HCT116 (cell line): Measurements from ENCODE around the gene GNA12. TPM values are rescaled to one million over a fixed set of nuclear protein-coding genes. Genes with fewer than 3 reads are reported as not detected.

ENCODE experiments used
- ATAC-seq: fragments of 200-7000 bp; cut with Tn5 transposase; 2 replicates; pipeline ENCODE4 v1.9.1; 2020; ENCODE audit warnings: mild to moderate bottlenecking, moderate library complexity
- BruUV-seq: library from RNA; stranded (reverse); fragments of 400-500 nt; replicated peaks from 2 replicates; lab custom pipeline; 2021; lab: Mats Ljungman, UMichigan
- CTCF ChIA-PET: fragments of 300-600 bp; sonication (Branson Sonifier 250); formaldehyde crosslinking; loops from one replicate; lab custom pipeline; 2021; ENCODE audit warnings: antibody characterized with exemption; lab: Charles Lee
- POLR2A ChIA-PET: fragments of 300-600, 350-600 bp; sonication (Branson Sonifier 250); formaldehyde crosslinking; loops from one replicate; lab custom pipeline; 2021; ENCODE audit warnings: antibody characterized with exemption; lab: Charles Lee
- RAD21 ChIA-PET, 2 experiments: fragments of 300-600 bp; sonication (Branson Sonifier 250); formaldehyde crosslinking; loops; one replicate each; lab custom pipeline; 2023; ENCODE audit warnings: low total read pairs in 2 of 2; ENCODE audit not compliant: uncharacterized antibody in 2 of 2, unreplicated experiment in 2 of 2, low non-redundant PET in 1 of 2; lab: Charles Lee
- DNase-seq: peaks from one replicate; pipeline ENCODE4 v3.0.0-alpha.2; 2010; ENCODE audit warnings: low read depth, low spot score
- H2AFZ ChIP-seq: fragments of 200-600 bp; shearing (Covaris generic), sonication (generic); 2 replicates; pipeline ENCODE4 v1.6.1; 2017; ENCODE audit warnings: low read depth, mixed run types, mixed read lengths, antibody characterized with exemption, low read length; ENCODE audit not compliant: poor library complexity, severe bottlenecking
- H3K27ac ChIP-seq: 2 replicates; pipeline ENCODE4 v1.5.1; 2012; ENCODE audit warnings: low read depth, low read length
- H3K27me3 ChIP-seq: fragments of 200-600 bp; sonication (generic); 2 replicates; pipeline ENCODE4 v1.6.1; 2016; ENCODE audit warnings: mixed run types, low read length, mixed read lengths; ENCODE audit not compliant: insufficient read depth
- H3K36me3 ChIP-seq, 2 experiments: fragments of 200-500 bp in 1 of 2; fragments of 200-600 bp in 1 of 2; sonication (Bioruptor generic) in 1 of 2; sonication (generic) in 1 of 2; 2 replicates each; pipeline versions ENCODE4 v1.5.1 to v1.6.1; 2014 to 2016; ENCODE audit warnings: low read length in 2 of 2, inconsistent platforms in 1 of 2, mixed read lengths in 1 of 2, mixed run types in 1 of 2; ENCODE audit not compliant: insufficient read depth in 2 of 2, control insufficient read depth in 1 of 2
- H3K4me1 ChIP-seq, 2 experiments: fragments of 200-600 bp in 1 of 2; sonication (generic) in 1 of 2; 2 replicates each; pipeline versions ENCODE4 v1.5.1 to v1.6.1; 2012 to 2017; ENCODE audit warnings: low read length in 2 of 2, inconsistent platforms in 1 of 2, mild to moderate bottlenecking in 1 of 2, mixed read lengths in 1 of 2, mixed run types in 1 of 2, moderate library complexity in 1 of 2; ENCODE audit not compliant: insufficient read depth in 2 of 2, control insufficient read depth in 1 of 2
- H3K4me2 ChIP-seq: fragments of 200-600 bp; sonication (generic); 2 replicates; pipeline ENCODE4 v1.6.1; 2017; ENCODE audit warnings: mixed run types, low read length, mixed read lengths
- H3K4me3 ChIP-seq, 2 experiments: fragments of 200-600 bp in 1 of 2; sonication (generic) in 1 of 2; replicated peaks in 1 of 2; 2 replicates each; pipeline ENCODE4 v1.5.1; 2011 to 2016; ENCODE audit warnings: low read length in 2 of 2, control low read depth in 1 of 2, low read depth in 1 of 2, mild to moderate bottlenecking in 1 of 2, mixed read lengths in 1 of 2, mixed run types in 1 of 2
- H3K79me2 ChIP-seq: fragments of 200-600 bp; sonication (generic); 2 replicates; pipeline ENCODE4 v1.6.1; 2017; ENCODE audit warnings: mild to moderate bottlenecking, mixed run types, low read length, moderate library complexity, mixed read lengths; ENCODE audit not compliant: insufficient read depth
- H3K9ac ChIP-seq: fragments of 200-600 bp; sonication (generic); 2 replicates; pipeline ENCODE4 v1.6.1; 2016; ENCODE audit warnings: low read length, mixed read lengths
- H3K9me2 ChIP-seq: fragments of 200-600 bp; sonication (generic), shearing (Covaris generic); 2 replicates; pipeline ENCODE4 v1.6.1; 2017; ENCODE audit warnings: mixed run types, mild to moderate bottlenecking, moderate library complexity; ENCODE audit not compliant: insufficient read depth
- H3K9me3 ChIP-seq, 2 experiments: fragments of 200-500 bp in 1 of 2; fragments of 200-600 bp in 1 of 2; sonication (Bioruptor generic) in 1 of 2; sonication (generic) in 1 of 2; 2 replicates each; pipeline ENCODE4 v1.6.1; 2014 to 2017; ENCODE audit warnings: low read length in 2 of 2, mixed read lengths in 2 of 2, inconsistent platforms in 1 of 2, low read depth in 1 of 2, mild to moderate bottlenecking in 1 of 2, mixed run types in 1 of 2, moderate library complexity in 1 of 2; ENCODE audit not compliant: control insufficient read depth in 1 of 2, insufficient read depth in 1 of 2
- H4K20me1 ChIP-seq: fragments of 200-600 bp; sonication (generic), shearing (Covaris generic); 2 replicates; pipeline ENCODE4 v1.6.1; 2017; ENCODE audit warnings: mixed run types, mild to moderate bottlenecking, moderate library complexity; ENCODE audit not compliant: insufficient read depth
- CBX3 ChIP-seq: IDR thresholded peaks from 2 replicates; pipeline ENCODE4 v1.6.1; 2012; ENCODE audit warnings: low read depth
- EGR1 ChIP-seq: IDR thresholded peaks from 2 replicates; pipeline ENCODE4 v1.6.1; 2012; ENCODE audit warnings: low read depth
- ELF1 ChIP-seq: IDR thresholded peaks from 2 replicates; pipeline ENCODE4 v1.6.1; 2012; ENCODE audit warnings: low read depth, borderline replicate concordance
- EZH2phosphoT487 ChIP-seq: fragments of 200-600 bp; IDR thresholded peaks from 2 replicates; pipeline ENCODE4 v1.6.1; 2018; ENCODE audit warnings: antibody characterized with exemption, borderline replicate concordance
- FOSL1 ChIP-seq: IDR thresholded peaks from 2 replicates; pipeline ENCODE4 v1.6.1; 2012; ENCODE audit warnings: low read depth
- JUND ChIP-seq: IDR thresholded peaks from 2 replicates; pipeline ENCODE4 v1.6.1; 2012
- POLR2A ChIP-seq: IDR thresholded peaks from 2 replicates; pipeline ENCODE4 v1.7.0; 2011; ENCODE audit warnings: borderline replicate concordance; ENCODE audit not compliant: insufficient read depth, insufficient read length; ENCODE audit errors: extremely low read depth
- POLR2AphosphoS5 ChIP-seq: IDR thresholded peaks from 2 replicates; pipeline ENCODE4 v1.6.1; 2011; ENCODE audit warnings: mild to moderate bottlenecking, low read depth, low read length, moderate library complexity
- RAD21 ChIP-seq: IDR thresholded peaks from 2 replicates; pipeline ENCODE4 v1.6.1; 2012; ENCODE audit warnings: low read depth, mild to moderate bottlenecking
- SIN3A ChIP-seq: IDR thresholded peaks from 2 replicates; pipeline ENCODE4 v1.6.1; 2012; ENCODE audit warnings: low read depth
- SP1 ChIP-seq: IDR thresholded peaks from 2 replicates; pipeline ENCODE4 v1.6.1; 2012; ENCODE audit warnings: low read depth
- SRF ChIP-seq: IDR thresholded peaks from 2 replicates; pipeline ENCODE4 v1.6.1; 2012; ENCODE audit warnings: low read depth
- TCF7L2 ChIP-seq: IDR thresholded peaks from 2 replicates; pipeline ENCODE4 v1.7.0; 2011; ENCODE audit warnings: borderline replicate concordance, inconsistent platforms; ENCODE audit not compliant: insufficient read depth, insufficient read length; ENCODE audit errors: extremely low read depth
- ZFX ChIP-seq: fragments of 450-650 bp; IDR thresholded peaks from 2 replicates; pipeline ENCODE4 v1.6.1; 2017
- ZNF274 ChIP-seq: fragments of 200-500 bp; sonication (Bioruptor generic); IDR thresholded peaks from 2 replicates; pipeline ENCODE4 v1.6.1; 2014; ENCODE audit warnings: mild to moderate bottlenecking, low read depth, low read length, inconsistent platforms
- intact Hi-C: fragments of 100-400 bp; cut with micrococcal nuclease; formaldehyde crosslinking; loops from 2 replicates; pipeline ENCODE4 v1.10.0; 2022
- total RNA-seq: library from RNA; stranded (reverse); gene quantifications from one replicate; pipeline ENCODE4 v1.2.1, GENCODE V29; 2021; ENCODE audit not compliant: unreplicated experiment
- TF ChIP-seq, protein P1 (sequence below): IDR thresholded peaks from 2 replicates; pipeline ENCODE4 v1.6.1; 2012
- TF ChIP-seq, protein P2 (sequence below): IDR thresholded peaks from 2 replicates; pipeline ENCODE4 v1.6.1; 2012; ENCODE audit warnings: low read depth
- TF ChIP-seq, protein P3 (sequence below), 3 experiments: fragments of 200-600 bp in 1 of 3; sonication (generic) in 1 of 3; IDR thresholded peaks in 2 of 3; conservative IDR thresholded peaks in 1 of 3; 2 replicates each; pipeline ENCODE4 v1.5.1; 2012 to 2017; ENCODE audit warnings: low read depth in 2 of 3, low read length in 2 of 3, antibody characterized with exemption in 1 of 3, borderline replicate concordance in 1 of 3, control low read depth in 1 of 3, mild to moderate bottlenecking in 1 of 3, mixed read lengths in 1 of 3, mixed run types in 1 of 3, moderate library complexity in 1 of 3; ENCODE audit not compliant: insufficient read depth in 1 of 3
- TF ChIP-seq, protein P4 (sequence below): IDR thresholded peaks from 2 replicates; pipeline ENCODE4 v1.6.1; 2011; ENCODE audit warnings: mild to moderate bottlenecking, low read length, moderate library complexity; ENCODE audit not compliant: insufficient replicate concordance; ENCODE audit errors: extremely low read depth

GNA12 gene
- total RNA-seq, 1 experiment from 2014 or later = 32.6 TPM

DNA sequence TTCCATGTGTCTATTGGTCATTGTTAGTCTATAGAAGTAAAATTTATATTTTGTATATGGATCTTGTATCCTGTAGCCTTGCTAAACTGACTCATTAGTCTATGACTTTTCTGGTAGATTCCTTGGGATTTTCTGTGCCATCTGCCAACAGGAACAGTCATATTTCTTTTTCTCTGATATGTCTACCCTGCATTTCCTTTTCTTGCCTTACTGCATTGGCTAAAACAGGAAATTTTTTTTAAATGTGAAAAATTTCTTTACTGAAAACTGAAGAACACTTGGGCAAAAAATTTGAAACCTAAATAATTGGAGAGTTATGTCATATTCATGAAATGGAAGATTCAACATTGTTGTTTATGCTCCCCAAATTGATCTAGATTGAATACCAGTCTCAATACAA, 88.6 kb downstream of the GNA12 start (continued):
- TF ChIP-seq RAD21 (no peak), SRF (no peak), EZH2phosphoT487 (no peak), ZFX (no peak), JUND (no peak), FOSL1 (no peak), SIN3A (no peak), POLR2AphosphoS5 (no peak)

DNA sequence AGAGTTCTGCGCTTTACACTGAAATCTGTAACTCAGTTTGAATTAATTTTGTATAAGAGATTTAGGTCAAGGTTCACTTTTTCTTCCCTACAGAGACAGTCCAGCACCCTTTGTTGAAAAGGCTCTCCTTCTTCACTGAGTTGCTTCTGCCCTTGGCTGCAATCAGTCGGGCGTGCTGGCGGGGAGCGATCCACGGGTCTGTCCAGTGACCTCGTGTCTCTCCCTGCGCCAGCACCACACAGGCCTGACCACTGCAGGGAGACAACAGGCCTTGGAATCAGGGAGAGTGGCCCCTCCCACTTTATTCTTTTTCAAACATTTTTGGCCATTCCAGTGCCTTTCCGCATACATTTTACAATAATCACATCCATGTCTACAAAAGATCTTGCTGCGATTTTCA, 89.2 kb downstream of the GNA12 start:
- H3K27ac ChIP-seq = no peak overlapping the region
- no TSS peak for BruUV-seq
- TF ChIP-seq POLR2A (no peak), SRF (no peak), ZFX (no peak), ZNF274 (no peak), ELF1 (no peak), SP1 (no peak), TCF7L2 (no peak), EZH2phosphoT487 (no peak), EGR1 (no peak), CBX3 (no peak), FOSL1 (no peak), POLR2AphosphoS5 (no peak), SIN3A (no peak)
- TF ChIP-seq, protein P1, sequence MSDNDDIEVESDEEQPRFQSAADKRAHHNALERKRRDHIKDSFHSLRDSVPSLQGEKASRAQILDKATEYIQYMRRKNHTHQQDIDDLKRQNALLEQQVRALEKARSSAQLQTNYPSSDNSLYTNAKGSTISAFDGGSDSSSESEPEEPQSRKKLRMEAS = no peak
- TF ChIP-seq, protein P2, sequence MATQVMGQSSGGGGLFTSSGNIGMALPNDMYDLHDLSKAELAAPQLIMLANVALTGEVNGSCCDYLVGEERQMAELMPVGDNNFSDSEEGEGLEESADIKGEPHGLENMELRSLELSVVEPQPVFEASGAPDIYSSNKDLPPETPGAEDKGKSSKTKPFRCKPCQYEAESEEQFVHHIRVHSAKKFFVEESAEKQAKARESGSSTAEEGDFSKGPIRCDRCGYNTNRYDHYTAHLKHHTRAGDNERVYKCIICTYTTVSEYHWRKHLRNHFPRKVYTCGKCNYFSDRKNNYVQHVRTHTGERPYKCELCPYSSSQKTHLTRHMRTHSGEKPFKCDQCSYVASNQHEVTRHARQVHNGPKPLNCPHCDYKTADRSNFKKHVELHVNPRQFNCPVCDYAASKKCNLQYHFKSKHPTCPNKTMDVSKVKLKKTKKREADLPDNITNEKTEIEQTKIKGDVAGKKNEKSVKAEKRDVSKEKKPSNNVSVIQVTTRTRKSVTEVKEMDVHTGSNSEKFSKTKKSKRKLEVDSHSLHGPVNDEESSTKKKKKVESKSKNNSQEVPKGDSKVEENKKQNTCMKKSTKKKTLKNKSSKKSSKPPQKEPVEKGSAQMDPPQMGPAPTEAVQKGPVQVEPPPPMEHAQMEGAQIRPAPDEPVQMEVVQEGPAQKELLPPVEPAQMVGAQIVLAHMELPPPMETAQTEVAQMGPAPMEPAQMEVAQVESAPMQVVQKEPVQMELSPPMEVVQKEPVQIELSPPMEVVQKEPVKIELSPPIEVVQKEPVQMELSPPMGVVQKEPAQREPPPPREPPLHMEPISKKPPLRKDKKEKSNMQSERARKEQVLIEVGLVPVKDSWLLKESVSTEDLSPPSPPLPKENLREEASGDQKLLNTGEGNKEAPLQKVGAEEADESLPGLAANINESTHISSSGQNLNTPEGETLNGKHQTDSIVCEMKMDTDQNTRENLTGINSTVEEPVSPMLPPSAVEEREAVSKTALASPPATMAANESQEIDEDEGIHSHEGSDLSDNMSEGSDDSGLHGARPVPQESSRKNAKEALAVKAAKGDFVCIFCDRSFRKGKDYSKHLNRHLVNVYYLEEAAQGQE = no peak
- TF ChIP-seq, protein P3, sequence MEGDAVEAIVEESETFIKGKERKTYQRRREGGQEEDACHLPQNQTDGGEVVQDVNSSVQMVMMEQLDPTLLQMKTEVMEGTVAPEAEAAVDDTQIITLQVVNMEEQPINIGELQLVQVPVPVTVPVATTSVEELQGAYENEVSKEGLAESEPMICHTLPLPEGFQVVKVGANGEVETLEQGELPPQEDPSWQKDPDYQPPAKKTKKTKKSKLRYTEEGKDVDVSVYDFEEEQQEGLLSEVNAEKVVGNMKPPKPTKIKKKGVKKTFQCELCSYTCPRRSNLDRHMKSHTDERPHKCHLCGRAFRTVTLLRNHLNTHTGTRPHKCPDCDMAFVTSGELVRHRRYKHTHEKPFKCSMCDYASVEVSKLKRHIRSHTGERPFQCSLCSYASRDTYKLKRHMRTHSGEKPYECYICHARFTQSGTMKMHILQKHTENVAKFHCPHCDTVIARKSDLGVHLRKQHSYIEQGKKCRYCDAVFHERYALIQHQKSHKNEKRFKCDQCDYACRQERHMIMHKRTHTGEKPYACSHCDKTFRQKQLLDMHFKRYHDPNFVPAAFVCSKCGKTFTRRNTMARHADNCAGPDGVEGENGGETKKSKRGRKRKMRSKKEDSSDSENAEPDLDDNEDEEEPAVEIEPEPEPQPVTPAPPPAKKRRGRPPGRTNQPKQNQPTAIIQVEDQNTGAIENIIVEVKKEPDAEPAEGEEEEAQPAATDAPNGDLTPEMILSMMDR (IDR thresholded peaks at IDR 0.05 in 2 of 3, conservative IDR thresholded peaks at IDR 0.05 in 1 of 3; ENCODE audit: borderline replicate concordance in 1 of 3, insufficient read depth in 1 of 3, low read depth in 2 of 3, low read length in 2 of 3) = no peak
- TF ChIP-seq, protein P4, sequence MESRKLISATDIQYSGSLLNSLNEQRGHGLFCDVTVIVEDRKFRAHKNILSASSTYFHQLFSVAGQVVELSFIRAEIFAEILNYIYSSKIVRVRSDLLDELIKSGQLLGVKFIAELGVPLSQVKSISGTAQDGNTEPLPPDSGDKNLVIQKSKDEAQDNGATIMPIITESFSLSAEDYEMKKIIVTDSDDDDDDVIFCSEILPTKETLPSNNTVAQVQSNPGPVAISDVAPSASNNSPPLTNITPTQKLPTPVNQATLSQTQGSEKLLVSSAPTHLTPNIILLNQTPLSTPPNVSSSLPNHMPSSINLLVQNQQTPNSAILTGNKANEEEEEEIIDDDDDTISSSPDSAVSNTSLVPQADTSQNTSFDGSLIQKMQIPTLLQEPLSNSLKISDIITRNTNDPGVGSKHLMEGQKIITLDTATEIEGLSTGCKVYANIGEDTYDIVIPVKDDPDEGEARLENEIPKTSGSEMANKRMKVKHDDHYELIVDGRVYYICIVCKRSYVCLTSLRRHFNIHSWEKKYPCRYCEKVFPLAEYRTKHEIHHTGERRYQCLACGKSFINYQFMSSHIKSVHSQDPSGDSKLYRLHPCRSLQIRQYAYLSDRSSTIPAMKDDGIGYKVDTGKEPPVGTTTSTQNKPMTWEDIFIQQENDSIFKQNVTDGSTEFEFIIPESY = no peak

More for the DNA sequence above, 89.2 kb downstream of the GNA12 start:
- H4K20me1 ChIP-seq = no peaks in the 10 kb centered on the region
- intact Hi-C loops = no loop called here
- no peak overlapping the region for H2AFZ ChIP-seq
- ATAC-seq (no peak), DNase-seq (no peak)
- ChIA-PET POLR2A (no interaction called here), RAD21 (no interaction called here), CTCF (no interaction called here)
- no peaks in the 10 kb centered on the region for H3K27me3 ChIP-seq
- H3K4me1 ChIP-seq = peaks cover 32 to 36% of the 10 kb centered on the region in 2 experiments
- no peaks in the 10 kb centered on the region for H3K36me3 ChIP-seq
- no peak overlapping the region for H3K9ac ChIP-seq
- no peak overlapping the region for H3K4me2 ChIP-seq
- no peak overlapping the region for H3K4me3 ChIP-seq
- H3K79me2 ChIP-seq = peaks cover 13% of the 10 kb centered on the region; the same call in 1 of the 2 replicates
- H3K9me3 ChIP-seq = no peaks in the 10 kb centered on the region
- H3K9me2 ChIP-seq = no peaks in the 10 kb centered on the region
